IMR-90 (cell line): Measurements from ENCODE around the gene CDC5L. TPM values are rescaled to one million over a fixed set of nuclear protein-coding genes. Genes with fewer than 3 reads are reported as not detected.
A peak's percentile ranks its signal among the peaks of the same experiment; 100 is the strongest.

Experiments used
- ATAC-seq: fragments of 200-7000 bp; cut with Tn5 transposase; 2 replicates; pipeline ENCODE4 v1.9.1; 2020; ENCODE audit warnings: low read depth, mild to moderate bottlenecking, moderate library complexity
- BruUV-seq: library from RNA; stranded (reverse); fragments of 400-500 nt; replicated peaks from 2 replicates; lab custom pipeline; 2021; lab: Mats Ljungman, UMichigan
- CTCF ChIA-PET: fragments of 300-600 bp; formaldehyde crosslinking; extraction: SDS; loops from one replicate; lab custom pipeline; 2021; ENCODE audit warnings: antibody characterized with exemption; lab: Yijun Ruan, JAX
- POLR2A ChIA-PET: fragments of 300-600 bp; sonication (Branson Sonifier 250); formaldehyde crosslinking; loops from one replicate; lab custom pipeline; 2022; ENCODE audit warnings: antibody characterized with exemption; ENCODE audit not compliant: unreplicated experiment; lab: Charles Lee
- DNase-seq: peaks from one replicate; pipeline ENCODE4 v3.0.0; 2013
- H2AFZ ChIP-seq: replicated peaks from 2 replicates; pipeline ENCODE3; 2013; ENCODE audit warnings: low read length, mild to moderate bottlenecking; ENCODE audit not compliant: poor library complexity
- H2AK5ac ChIP-seq: 2 replicates; pipeline ENCODE4 v1.6.1; 2013; ENCODE audit warnings: low read depth, low read length, inconsistent platforms
- H2AK9ac ChIP-seq: replicated peaks from 2 replicates; pipeline ENCODE3; 2013; ENCODE audit warnings: mild to moderate bottlenecking, low read depth, low read length, moderate library complexity; ENCODE audit not compliant: poor library complexity
- H2BK120ac ChIP-seq: 2 replicates; pipeline ENCODE4 v1.6.1; 2013; ENCODE audit warnings: low read depth, low read length, inconsistent platforms
- H2BK15ac ChIP-seq: 3 replicates; pipeline ENCODE4 v1.6.1; 2013; ENCODE audit warnings: low read depth, low read length, inconsistent platforms
- H2BK20ac ChIP-seq: 2 replicates; pipeline ENCODE4 v1.6.1; 2013; ENCODE audit warnings: low read depth, mild to moderate bottlenecking, inconsistent platforms, low read length, moderate library complexity
- H2BK5ac ChIP-seq: 2 replicates; pipeline ENCODE4 v1.6.1; 2013; ENCODE audit warnings: mild to moderate bottlenecking, low read depth, low read length, inconsistent platforms; ENCODE audit not compliant: poor library complexity, severe bottlenecking
- H3K14ac ChIP-seq: replicated peaks from 2 replicates; pipeline ENCODE4 v1.6.1; 2013; ENCODE audit warnings: low read depth, low read length, inconsistent platforms
- H3K18ac ChIP-seq: 2 replicates; pipeline ENCODE4 v1.6.1; 2013; ENCODE audit warnings: low read depth, low read length, control low read depth
- H3K23ac ChIP-seq: 2 replicates; pipeline ENCODE4 v1.6.1; 2013; ENCODE audit warnings: low read depth, low read length, inconsistent platforms
- H3K27ac ChIP-seq: 2 replicates; pipeline ENCODE4 v1.5.1; 2013; ENCODE audit warnings: mild to moderate bottlenecking, control low read depth, low read length; ENCODE audit not compliant: insufficient read depth
- H3K27me3 ChIP-seq: 2 replicates; pipeline ENCODE4 v1.6.1; 2013; ENCODE audit warnings: low read length; ENCODE audit not compliant: control insufficient read depth, insufficient read depth
- H3K36me3 ChIP-seq: 2 replicates; pipeline ENCODE4 v1.6.1; 2013; ENCODE audit warnings: low read length, mixed read lengths; ENCODE audit not compliant: control insufficient read depth, insufficient read depth
- H3K4ac ChIP-seq: 2 replicates; pipeline ENCODE4 v1.6.1; 2013; ENCODE audit warnings: low read depth, low read length, inconsistent platforms
- H3K4me1 ChIP-seq: 2 replicates; pipeline ENCODE4 v1.6.1; 2013; ENCODE audit warnings: low read length, mixed read lengths; ENCODE audit not compliant: control insufficient read depth, insufficient read depth
- H3K4me2 ChIP-seq: 2 replicates; pipeline ENCODE4 v1.6.1; 2013; ENCODE audit warnings: low read depth, mild to moderate bottlenecking, control low read depth, low read length, moderate library complexity
- H3K4me3 ChIP-seq: 2 replicates; pipeline ENCODE4 v1.5.1; 2013; ENCODE audit warnings: low read depth, mild to moderate bottlenecking, control low read depth, low read length, moderate library complexity; ENCODE audit not compliant: insufficient read depth
- H3K56ac ChIP-seq: 2 replicates; pipeline ENCODE4 v1.6.1; 2013; ENCODE audit warnings: low read length, inconsistent platforms; ENCODE audit not compliant: insufficient read depth; ENCODE audit errors: extremely low read depth
- H3K79me1 ChIP-seq, 2 experiments: 2 replicates each; pipeline ENCODE4 v1.6.1; 2013; ENCODE audit warnings: low read length in 2 of 2, inconsistent platforms in 1 of 2, low read depth in 1 of 2
- H3K9ac ChIP-seq: 2 replicates; pipeline ENCODE4 v1.6.1; 2013; ENCODE audit warnings: low read depth, low read length, control low read depth
- H3K9me1 ChIP-seq: 2 replicates; pipeline ENCODE4 v1.6.1; 2013; ENCODE audit warnings: low read length, inconsistent platforms; ENCODE audit not compliant: insufficient read depth
- H3K9me3 ChIP-seq: 2 replicates; pipeline ENCODE4 v1.6.1; 2013; ENCODE audit warnings: low read length; ENCODE audit not compliant: control insufficient read depth, insufficient read depth
- H4K20me1 ChIP-seq: 2 replicates; pipeline ENCODE4 v1.6.1; 2013; ENCODE audit warnings: low read length, inconsistent platforms; ENCODE audit not compliant: insufficient read depth
- H4K5ac ChIP-seq: 2 replicates; pipeline ENCODE4 v1.6.1; 2013; ENCODE audit warnings: mild to moderate bottlenecking, low read depth, low read length, control low read depth
- H4K8ac ChIP-seq, 2 experiments: 2 replicates each; pipeline ENCODE4 v1.6.1; 2013; ENCODE audit warnings: low read depth in 2 of 2, low read length in 2 of 2, control low read depth in 1 of 2, inconsistent platforms in 1 of 2
- H4K91ac ChIP-seq: 2 replicates; pipeline ENCODE4 v1.6.1; 2013; ENCODE audit warnings: low read depth, low read length, inconsistent platforms; ENCODE audit not compliant: insufficient read depth
- BHLHE40 ChIP-seq: fragments of 150-350 bp; IDR thresholded peaks from 2 replicates; pipeline ENCODE4 v1.6.1; 2016; ENCODE audit warnings: mild to moderate bottlenecking, low read depth, low read length
- CEBPB ChIP-seq: IDR thresholded peaks from 2 replicates; pipeline ENCODE4 v1.6.1; 2012; ENCODE audit warnings: low read depth, low read length, improper control_type of control experiment
- CTCF ChIP-seq: conservative IDR thresholded peaks from 2 replicates; pipeline ENCODE4 v1.5.1; 2012; ENCODE audit warnings: mild to moderate bottlenecking, low read depth, low read length, improper control_type of control experiment
- FOS ChIP-seq: fragments of 150-350 bp; IDR thresholded peaks from 2 replicates; pipeline ENCODE4 v1.6.1; 2016; ENCODE audit warnings: low read depth, low read length
- MAFK ChIP-seq: IDR thresholded peaks from 2 replicates; pipeline ENCODE4 v1.6.1; 2012; ENCODE audit warnings: low read depth, low read length, improper control_type of control experiment
- MAZ ChIP-seq: IDR thresholded peaks from 2 replicates; pipeline ENCODE4 v1.6.1; 2012; ENCODE audit warnings: low read depth, mild to moderate bottlenecking, low read length, improper control_type of control experiment, moderate library complexity, borderline replicate concordance
- MXI1 ChIP-seq: IDR thresholded peaks from 2 replicates; pipeline ENCODE4 v1.6.1; 2012; ENCODE audit warnings: low read depth, mild to moderate bottlenecking, low read length, moderate library complexity, borderline replicate concordance
- NFE2L2 ChIP-seq: fragments of 150-350 bp; IDR thresholded peaks from 2 replicates; pipeline ENCODE4 v1.6.1; 2016; ENCODE audit warnings: low read depth, mild to moderate bottlenecking, low read length
- RAD21 ChIP-seq: IDR thresholded peaks from 2 replicates; pipeline ENCODE4 v1.6.1; 2012; ENCODE audit warnings: low read length, improper control_type of control experiment
- RCOR1 ChIP-seq: IDR thresholded peaks from 2 replicates; pipeline ENCODE4 v1.6.1; 2012; ENCODE audit warnings: mild to moderate bottlenecking, low read length, improper control_type of control experiment; ENCODE audit not compliant: insufficient replicate concordance
- RFX5 ChIP-seq: IDR thresholded peaks from 2 replicates; pipeline ENCODE4 v1.8.0; 2012; ENCODE audit warnings: low read depth, mild to moderate bottlenecking, low read length, moderate library complexity
- SMC3 ChIP-seq: fragments of 150-350 bp; IDR thresholded peaks from 2 replicates; pipeline ENCODE4 v1.6.1; 2016; ENCODE audit warnings: low read depth, mild to moderate bottlenecking, antibody characterized with exemption, low read length, moderate library complexity
- WGBS, 2 experiments: methylation state at CpG; one replicate each; pipeline versions ENCODE4 v1.1.5 to v1.1.7; 2013; ENCODE audit warnings: missing lambda C conversion rate in 2 of 2; ENCODE audit not compliant: insufficient read length in 1 of 2; ENCODE audit errors: extremely low coverage in 2 of 2; 5-methylcytosine and 5-hydroxymethylcytosine counted together
- dilution Hi-C: fragments of 300-500 bp; cut with HindIII; formaldehyde crosslinking; loops from one replicate; pipeline ENCODE4 v1.14.3; 2018; ENCODE audit warnings: low sequenced_read_pairs; ENCODE audit not compliant: unreplicated experiment
- in situ Hi-C: fragments of 300-500 bp; cut with MboI; formaldehyde crosslinking; loops from 3 replicates; pipeline ENCODE4 v1.14.3; 2019; ENCODE audit warnings: low sequenced_read_pairs, inconsistent platforms, mixed read lengths
- intact Hi-C: fragments of 100-400 bp; cut with micrococcal nuclease; formaldehyde crosslinking; loops from 2 replicates; pipeline ENCODE4 v1.10.0; 2022
- polyA plus RNA-seq, 3 experiments: library from polyadenylated mRNA; depleted of rRNA; stranded (reverse); fragments of >200 nt; gene quantifications; 2 replicates each; pipeline ENCODE4 v1.2.3, GENCODE V29; 2012; ENCODE audit warnings: low replicate concordance in 1 of 3
- total RNA-seq: library from RNA; depleted of rRNA; stranded (reverse); fragments of >200 nt; gene quantifications from 2 replicates; pipeline ENCODE4 v1.2.3, GENCODE V29; 2012
- TF ChIP-seq, protein P1 (sequence below): fragments of 150-350 bp; IDR thresholded peaks from 2 replicates; pipeline ENCODE4 v1.6.1; 2017; ENCODE audit warnings: mild to moderate bottlenecking, antibody characterized with exemption, low read length, low read depth

Gene CDC5L
- total and polyA plus RNA-seq, 2 of the 4 experiments (the other 2 are of a cell fraction): 9.9 to 17.7 TPM

DNA sequence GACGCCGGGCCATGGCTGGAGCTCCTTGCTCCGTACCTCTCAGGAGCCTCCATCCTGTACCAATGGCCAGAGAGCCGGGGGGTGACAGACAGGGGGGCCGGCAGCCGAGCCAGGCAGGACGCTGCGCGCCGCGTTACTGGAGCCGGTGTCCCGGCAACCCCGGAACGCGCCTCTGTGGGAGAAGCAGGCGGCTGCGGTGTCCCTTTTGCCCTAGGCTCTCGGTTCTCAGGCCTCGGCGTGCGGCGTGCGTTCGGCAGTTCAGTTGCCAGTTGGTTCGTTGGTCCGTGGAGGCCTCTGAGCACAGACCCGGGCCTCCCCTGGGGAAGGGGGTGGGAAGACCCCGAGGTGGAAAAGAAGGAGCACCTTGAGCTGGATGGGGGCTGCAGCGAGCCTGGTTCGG, 45.0 kb upstream of the CDC5L start, which contains the start of gene SPATS1:
Gene SPATS1 (plus strand): TSS at position 162 of the 400 bp plus-strand sequence. CDS start 446 bp downstream, outside the sequence.
- H3K4me3 ChIP-seq: no peak within 1 kb of the TSS
- H3K9me3 ChIP-seq: no peaks in the 10 kb centered on the region
- H2BK20ac ChIP-seq: no peak within 1 kb of the TSS
- H4K91ac ChIP-seq: no peak within 1 kb of the TSS
- H2BK15ac ChIP-seq: no peak within 1 kb of the TSS
- TF ChIP-seq CTCF (no peak), RFX5 (no peak), RCOR1 (no peak), MAZ (no peak), SMC3 (no peak), CEBPB (no peak), NFE2L2 (no peak), MXI1 (no peak), BHLHE40 (no peak), FOS (no peak), MAFK (no peak), RAD21 (no peak)
- TF ChIP-seq, protein P1, sequence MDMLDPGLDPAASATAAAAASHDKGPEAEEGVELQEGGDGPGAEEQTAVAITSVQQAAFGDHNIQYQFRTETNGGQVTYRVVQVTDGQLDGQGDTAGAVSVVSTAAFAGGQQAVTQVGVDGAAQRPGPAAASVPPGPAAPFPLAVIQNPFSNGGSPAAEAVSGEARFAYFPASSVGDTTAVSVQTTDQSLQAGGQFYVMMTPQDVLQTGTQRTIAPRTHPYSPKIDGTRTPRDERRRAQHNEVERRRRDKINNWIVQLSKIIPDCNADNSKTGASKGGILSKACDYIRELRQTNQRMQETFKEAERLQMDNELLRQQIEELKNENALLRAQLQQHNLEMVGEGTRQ: no peak
- H2AFZ ChIP-seq: no peak within 1 kb of the TSS
- peaks cover 46% of the 10 kb centered on the region for H3K27me3 ChIP-seq
- no TSS peak for BruUV-seq
- H4K5ac ChIP-seq: no peak within 1 kb of the TSS
- no peak within 1 kb of the TSS for H2BK120ac ChIP-seq
- dilution Hi-C loops: no loop called here
- H3K9ac ChIP-seq: no peak within 1 kb of the TSS
- no peak within 1 kb of the TSS for H3K56ac ChIP-seq
- H3K14ac ChIP-seq: no peak within 1 kb of the TSS
- no peaks in the 10 kb centered on the region for H3K79me1 ChIP-seq
- no peak within 1 kb of the TSS for H2BK5ac ChIP-seq
- H3K4me2 ChIP-seq: peak within 1 kb of the TSS; percentile 2; the same call in 1 of the 2 replicates
- no peaks in the 10 kb centered on the region for H3K4me1 ChIP-seq
- DNase-seq (no peak), ATAC-seq (peak; percentile 38)
- no peak within 1 kb of the TSS for H3K4ac ChIP-seq
- no peak within 1 kb of the TSS for H4K8ac ChIP-seq
- intact Hi-C loops: no loop called here
- no peaks in the 10 kb centered on the region for H3K9me1 ChIP-seq
- no peak within 1 kb of the TSS for H3K18ac ChIP-seq
- no peak within 1 kb of the TSS for H2AK5ac ChIP-seq
- ChIA-PET CTCF (no interaction called here), POLR2A (no interaction called here)
- no peak within 1 kb of the TSS for H3K27ac ChIP-seq
- no peak within 1 kb of the TSS for H2AK9ac ChIP-seq
- WGBS, 2 experiments: 10% methylated on average over 16 of the region's 31 CpGs; no CpG with 5 or more reads in 1 of the 2 experiments
- no peak within 1 kb of the TSS for H3K23ac ChIP-seq
- no peaks in the 10 kb centered on the region for H4K20me1 ChIP-seq
- no peaks in the 10 kb centered on the region for H3K36me3 ChIP-seq
- in situ Hi-C loops: no loop called here
